COR-L47 (cell line): ENCODE results near the gene RAC3.

Experiments used
- DNase-seq: peaks from one replicate; lab custom pipeline; 2025; lab: John Stamatoyannopoulos, UW

RAC3 gene

DNA sequence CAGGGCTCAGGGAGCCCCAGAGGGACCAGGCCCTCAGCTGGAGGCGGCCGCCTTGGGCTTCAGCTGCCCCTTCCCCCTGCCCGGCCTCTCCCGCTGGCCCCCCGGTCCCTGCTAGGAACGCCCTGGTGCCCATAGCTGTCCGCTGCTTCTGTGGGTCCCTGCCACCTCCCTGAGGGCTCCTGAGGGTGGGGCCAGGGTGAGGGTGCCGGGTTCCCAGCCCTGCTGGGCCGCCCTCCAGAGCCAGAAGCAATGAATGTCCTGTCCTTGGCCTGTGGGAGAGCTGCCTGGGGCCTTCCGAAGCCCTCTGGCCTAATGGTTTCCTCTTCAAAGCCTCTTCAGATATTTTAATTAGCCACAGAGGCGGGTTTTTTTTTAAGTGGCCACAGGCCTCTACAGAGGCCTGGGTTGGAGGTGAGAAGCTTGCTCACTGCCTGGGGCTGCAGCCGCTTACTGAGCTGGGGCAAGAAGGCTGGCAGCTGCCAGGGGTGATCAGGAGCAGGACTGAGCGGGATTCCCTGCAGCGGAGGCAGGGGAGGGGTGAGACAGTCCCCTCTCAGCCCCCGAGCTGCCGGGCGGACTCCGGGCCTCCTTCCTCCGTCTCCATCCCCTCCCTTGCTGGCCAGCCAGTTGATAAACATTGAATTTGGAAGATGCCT is 18.7 kb upstream of the RAC3 start:
- DNase-seq: no peak

DNA sequence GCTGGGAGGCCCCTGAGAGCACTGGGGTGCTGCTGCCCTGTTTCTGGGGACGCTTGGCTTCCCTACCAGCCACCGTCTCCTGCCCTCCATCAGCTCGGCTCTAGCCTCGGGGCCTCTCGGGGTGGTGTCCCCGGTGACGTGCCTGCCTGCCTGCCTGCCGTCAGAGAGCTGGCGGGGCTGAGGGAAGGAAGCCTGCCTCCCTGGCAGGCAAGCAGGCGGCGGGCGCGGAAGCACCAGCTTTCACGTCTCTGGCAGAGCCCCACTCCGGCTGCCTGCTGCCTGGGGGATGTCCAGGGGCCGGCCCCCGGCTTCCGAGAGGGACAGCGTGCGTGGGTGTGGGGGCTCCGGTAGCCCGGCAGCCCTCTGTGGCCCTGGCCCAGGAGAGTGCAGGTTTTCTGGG is 18.1 kb upstream of the RAC3 start:
- DNase-seq: no peak

GRCh38 chr17:82013772-82014321 is 17.6 kb upstream of the RAC3 start:
- no peak for DNase-seq

- DNase-seq: peak; percentile 43
Measured at GRCh38 chr17:82014432-82014831, 17.0 kb upstream of the RAC3 start.

GRCh38 chr17:82014971-82015310 is 16.5 kb upstream of the RAC3 start:
- no peak for DNase-seq

- DNase-seq: no peak
Measured at GRCh38 chr17:82015311-82015971, 16.0 kb upstream of the RAC3 start.

- DNase-seq: no peak
Measured at GRCh38 chr17:82016061-82016874, 15.2 kb upstream of the RAC3 start.

DNA sequence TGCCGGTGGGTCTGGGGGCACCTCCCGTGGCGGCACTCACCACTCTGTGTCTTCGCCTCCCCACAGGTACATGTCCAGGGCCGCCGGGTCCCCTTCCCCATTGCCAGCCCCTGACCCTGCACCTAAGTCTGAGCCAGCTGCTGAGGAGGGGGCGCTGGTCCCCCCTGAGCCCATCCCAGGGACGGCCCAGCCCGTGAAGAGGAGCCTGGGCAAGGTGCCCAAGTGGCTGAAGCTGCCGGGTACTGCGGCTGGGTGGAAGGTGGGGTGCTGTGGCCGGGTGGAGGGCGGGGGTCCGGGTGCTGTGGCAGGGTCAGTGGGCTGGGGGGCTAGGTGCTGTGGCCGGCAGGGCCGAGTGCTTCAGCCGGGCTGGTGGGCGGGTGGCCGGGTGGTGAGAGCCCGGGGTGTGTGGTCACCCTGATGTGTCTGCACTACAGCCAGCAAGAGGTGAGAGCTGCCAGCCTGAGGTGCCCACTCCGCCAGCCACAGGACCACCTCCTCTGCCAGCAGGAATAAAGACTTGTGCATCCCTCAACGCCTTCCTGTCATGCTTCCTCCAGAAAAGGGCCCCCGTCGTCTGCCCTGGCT is 14.5 kb upstream of the RAC3 start:
- no peak for DNase-seq

GRCh38 chr17:82017612-82018151 is 13.8 kb upstream of the RAC3 start:
- DNase-seq: no peak

GRCh38 chr17:82018152-82018988 is 13.1 kb upstream of the RAC3 start:
- peak; percentile 90 for DNase-seq

GRCh38 chr17:82018989-82019689 is 12.3 kb upstream of the RAC3 start:
- DNase-seq: no peak

GRCh38 chr17:82019690-82020571 is 11.5 kb upstream of the RAC3 start:
- DNase-seq: peak; percentile 34

DNA sequence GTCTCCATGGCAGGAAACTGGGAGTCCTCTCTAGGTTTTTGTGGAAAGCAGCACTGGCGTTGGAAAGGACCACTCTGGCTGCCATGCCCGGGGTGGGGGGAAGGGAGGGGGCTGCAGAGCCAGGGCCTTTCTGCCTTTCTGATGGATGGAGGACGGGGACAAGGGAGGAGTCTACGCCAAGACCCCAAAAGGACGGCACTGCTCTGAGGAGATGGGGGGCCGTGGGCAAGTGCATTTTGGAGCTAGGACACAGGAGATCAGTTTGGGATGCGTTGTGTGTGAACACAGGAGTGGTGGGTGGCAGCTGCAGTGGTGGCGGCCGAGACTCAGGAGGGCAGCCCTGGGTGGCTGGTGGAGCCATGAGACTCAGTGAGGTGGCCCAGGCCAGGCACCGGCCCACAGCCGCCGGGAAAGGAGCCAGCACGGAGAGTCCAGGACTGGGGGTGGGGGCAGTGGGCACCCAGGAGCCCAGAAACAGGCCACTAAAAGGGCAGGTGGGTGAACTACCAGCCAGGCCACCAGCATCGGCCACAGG is 10.8 kb upstream of the RAC3 start:
- no peak for DNase-seq

- peak; percentile 67 for DNase-seq
Measured at GRCh38 chr17:82021107-82021899, 10.2 kb upstream of the RAC3 start.

GRCh38 chr17:82021900-82022309 is 9.6 kb upstream of the RAC3 start:
- no peak for DNase-seq

- no peak for DNase-seq
Measured at GRCh38 chr17:82022310-82022980, 9.0 kb upstream of the RAC3 start, which contains the start of gene CENPX. Gene CENPX, minus strand, starts transcription at chr17:82022878. Its CDS starts 17 bp downstream, at chr17:82022861.

GRCh38 chr17:82022981-82023446 is 8.5 kb upstream of the RAC3 start, which contains the start of gene LRRC45:
Gene LRRC45, plus strand, starts transcription at chr17:82023305. Its CDS starts 339 bp downstream, at chr17:82023644.
- peak; percentile 100 for DNase-seq
